Gastroesophageal sphincter (tissue), 4 donors: Measurements from ENCODE around the gene MBOAT7. TPM values are rescaled to one million over a fixed set of nuclear protein-coding genes. Genes with fewer than 3 reads are reported as not detected.
"Not testable (repeated sequence)": the region's sequence is repeated elsewhere in the genome, so short reads cannot be mapped to it uniquely, and the experiment has no call there.

Experiments used
- ATAC-seq: fragments of 150-250 bp; one replicate; pipeline ENCODE4 v1.9.1; 2016; ENCODE audit warnings: mild to moderate bottlenecking, moderate library complexity
- H3K27ac ChIP-seq, 4 donors: fragments of 200-600 bp; sonication (generic) in 3 of 4; 1 replicate in 3 of 4; 2 replicates in 1 of 4; pipeline ENCODE4 v1.5.1; 2016 to 2019
- H3K27me3 ChIP-seq: fragments of 200-600 bp; sonication (generic); one replicate; pipeline ENCODE4 v1.5.1; 2019
- H3K36me3 ChIP-seq, 2 donors: fragments of 200-600 bp; sonication (generic); one replicate each; pipeline ENCODE4 v1.5.1; 2019; ENCODE audit warnings: control low read depth in 1 of 2
- H3K4me1 ChIP-seq, 3 donors: fragments of 200-600 bp; sonication (generic); 1 replicate in 2 of 3; 2 replicates in 1 of 3; pipeline ENCODE4 v1.5.1; 2016 to 2019; ENCODE audit warnings: control low read depth in 2 of 3
- H3K4me3 ChIP-seq, 2 donors: fragments of 200-600 bp; sonication (generic); one replicate each; pipeline ENCODE4 v1.5.1; 2019; ENCODE audit warnings: mild to moderate bottlenecking in 1 of 2, moderate library complexity in 1 of 2
- H3K9me3 ChIP-seq, 3 donors: fragments of 200-600 bp; sonication (generic); one replicate each; pipeline ENCODE4 v1.5.1; 2017 to 2019; ENCODE audit warnings: control low read depth in 2 of 3
- EP300 ChIP-seq: sonication (generic); formaldehyde crosslinking; IDR thresholded peaks from one replicate; pipeline ENCODE4 v1.6.1; 2017; ENCODE audit warnings: antibody characterized with exemption, mild to moderate bottlenecking
- POLR2A ChIP-seq, 2 donors: fragments of 450-650 bp; IDR thresholded peaks; one replicate each; pipeline ENCODE4 v1.6.1; 2017; ENCODE audit warnings: antibody characterized with exemption in 2 of 2, mild to moderate bottlenecking in 2 of 2, moderate library complexity in 1 of 2
- POLR2AphosphoS5 ChIP-seq: sonication (generic); formaldehyde crosslinking; IDR thresholded peaks from one replicate; pipeline ENCODE4 v1.6.1; 2017; ENCODE audit warnings: antibody characterized with exemption
- WGBS, 2 donors: methylation state at CpG; one replicate each; pipeline ENCODE4 v1.1.5; 2018; ENCODE audit warnings: low coverage in 1 of 2; 5-methylcytosine and 5-hydroxymethylcytosine counted together
- total RNA-seq, 4 donors: library from RNA; depleted of rRNA; stranded (reverse); fragments of >200 nt; gene quantifications; one replicate each; pipeline ENCODE4 v1.1.0, GENCODE V29; 2016
- TF ChIP-seq, protein P1 (sequence below), 4 experiments: fragments of 200-600 bp in 2 of 4; fragments of 450-650 bp in 2 of 4; sonication (generic) in 1 of 4; IDR thresholded peaks; one replicate each; pipeline ENCODE4 v1.5.1; 2017 to 2019; ENCODE audit warnings: antibody characterized with exemption in 4 of 4, mild to moderate bottlenecking in 2 of 4, moderate library complexity in 2 of 4

The MBOAT7 gene
- total RNA-seq, 4 donors from 2014 or later, result 28.4 to 64.3 (median 36.5) TPM

DNA sequence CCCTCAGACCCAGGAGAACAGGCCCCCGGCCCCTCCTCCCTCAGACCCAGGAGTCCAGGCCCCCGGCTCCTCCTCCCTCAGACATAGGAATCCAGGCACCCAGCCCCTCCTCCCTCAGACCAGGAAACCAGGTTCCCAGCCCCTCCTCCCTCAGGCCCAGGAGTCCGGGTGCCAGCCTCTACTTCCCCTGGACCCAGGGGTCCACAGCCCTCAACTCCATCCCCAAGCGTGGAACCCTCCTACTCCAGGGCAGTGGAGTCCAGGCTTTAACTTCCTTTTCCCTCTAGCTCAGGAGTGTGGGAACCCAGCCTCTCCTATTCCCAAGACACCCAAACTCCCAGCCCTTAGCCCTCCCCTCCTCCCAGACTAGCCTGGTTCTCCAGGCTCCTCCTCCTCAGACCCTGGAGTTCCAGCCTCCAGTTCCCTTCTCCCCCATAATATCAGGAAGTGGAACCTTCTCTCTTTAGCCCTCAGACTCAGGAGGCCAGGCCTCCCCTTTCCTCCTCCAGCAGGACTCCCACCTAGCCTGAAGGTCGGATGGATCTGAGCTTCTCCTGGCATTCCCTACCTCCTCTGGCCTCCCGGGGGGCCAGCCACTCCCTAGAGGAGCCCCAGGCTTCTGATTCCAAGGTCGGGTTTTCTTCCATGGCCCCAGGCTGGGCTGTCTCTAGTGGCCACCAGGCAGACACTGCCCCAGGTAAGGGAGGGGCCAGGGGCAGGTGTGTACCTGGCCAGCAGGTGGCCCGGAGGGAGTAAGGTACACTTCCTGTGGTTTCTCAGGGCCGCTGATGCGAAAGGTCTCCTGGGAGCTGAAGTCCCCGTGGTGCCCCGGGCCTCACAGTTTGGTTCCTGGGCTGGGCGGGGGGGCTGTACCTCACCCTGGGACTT lies 16.7 kb downstream of the MBOAT7 start, which contains the start of gene TMC4:
TMC4 (minus strand) TSS at position 690 of the 888 bp plus-strand sequence; CDS start at position 647, 43 bp downstream.
- Histone ChIP-seq H3K27ac (peak within 1 kb of the TSS in 2 of 4 donors; percentile 27 to 40), H3K36me3 (peaks cover 0 to 7% of the 10 kb centered on the region in 2 donors), H3K4me1 (peaks cover 0 to 11% (median 0%) of the 10 kb centered on the region in 3 donors), H3K4me3 (peak within 1 kb of the TSS in 1 of 2 donors; percentile 16), H3K27me3 (peaks cover 38% of the 10 kb centered on the region), H3K9me3 (no peaks in the 10 kb centered on the region)
- TF ChIP-seq, protein P1, sequence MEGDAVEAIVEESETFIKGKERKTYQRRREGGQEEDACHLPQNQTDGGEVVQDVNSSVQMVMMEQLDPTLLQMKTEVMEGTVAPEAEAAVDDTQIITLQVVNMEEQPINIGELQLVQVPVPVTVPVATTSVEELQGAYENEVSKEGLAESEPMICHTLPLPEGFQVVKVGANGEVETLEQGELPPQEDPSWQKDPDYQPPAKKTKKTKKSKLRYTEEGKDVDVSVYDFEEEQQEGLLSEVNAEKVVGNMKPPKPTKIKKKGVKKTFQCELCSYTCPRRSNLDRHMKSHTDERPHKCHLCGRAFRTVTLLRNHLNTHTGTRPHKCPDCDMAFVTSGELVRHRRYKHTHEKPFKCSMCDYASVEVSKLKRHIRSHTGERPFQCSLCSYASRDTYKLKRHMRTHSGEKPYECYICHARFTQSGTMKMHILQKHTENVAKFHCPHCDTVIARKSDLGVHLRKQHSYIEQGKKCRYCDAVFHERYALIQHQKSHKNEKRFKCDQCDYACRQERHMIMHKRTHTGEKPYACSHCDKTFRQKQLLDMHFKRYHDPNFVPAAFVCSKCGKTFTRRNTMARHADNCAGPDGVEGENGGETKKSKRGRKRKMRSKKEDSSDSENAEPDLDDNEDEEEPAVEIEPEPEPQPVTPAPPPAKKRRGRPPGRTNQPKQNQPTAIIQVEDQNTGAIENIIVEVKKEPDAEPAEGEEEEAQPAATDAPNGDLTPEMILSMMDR (IDR thresholded peaks at IDR 0.05), result no peak
- TF ChIP-seq EP300, result no peak
- TF ChIP-seq POLR2AphosphoS5, result no peak
- TF ChIP-seq POLR2A (IDR thresholded peaks at IDR 0.05), result no peak
- ATAC-seq, result no peak
- 10 to 60% methylated on average over 1 to 3 of the region's 13 CpGs for WGBS, 2 donors

DNA sequence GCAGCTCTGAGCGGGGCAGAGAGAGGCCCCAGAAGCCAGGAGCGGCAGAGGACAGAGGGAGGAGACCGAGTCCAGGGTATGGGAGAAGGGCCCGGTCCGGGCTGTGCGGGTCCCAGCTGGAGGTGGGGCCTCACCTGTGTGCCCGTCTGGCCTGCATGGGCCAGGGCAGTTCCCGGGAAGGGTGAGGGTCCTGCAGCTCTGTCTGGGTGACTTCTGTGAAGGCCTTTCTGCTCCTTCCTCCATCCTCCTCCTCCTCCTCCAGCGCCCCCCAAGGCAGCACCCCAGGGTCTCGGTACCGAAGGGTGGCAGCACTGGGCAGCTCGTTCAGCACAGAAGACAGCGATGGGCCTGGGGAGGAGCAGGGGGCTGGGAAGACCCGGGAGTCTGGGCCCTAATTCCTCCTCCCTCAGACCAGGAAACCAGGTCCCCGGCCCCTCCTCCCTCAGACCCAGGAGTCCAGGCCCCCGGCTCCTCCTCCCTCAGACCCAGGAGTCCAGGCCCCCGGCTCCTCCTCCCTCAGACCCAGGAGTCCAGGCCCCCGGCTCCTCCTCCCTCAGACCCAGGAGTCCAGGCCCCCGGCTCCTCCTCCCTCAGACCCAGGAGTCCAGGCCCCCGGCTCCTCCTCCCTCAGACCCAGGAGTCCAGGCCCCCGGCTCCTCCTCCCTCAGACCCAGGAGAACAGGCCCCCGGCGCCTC lies 17.5 kb downstream of the MBOAT7 start:
- H3K36me3 ChIP-seq, H3K4me3 ChIP-seq, H3K9me3 ChIP-seq, ATAC-seq: not testable (repeated sequence)
- Histone ChIP-seq H3K27ac (peak overlapping the region in 1 of 4 donors; percentile 40), H3K27me3 (peaks cover 46% of the 10 kb centered on the region), H3K4me1 (peaks cover 0 to 11% (median 0%) of the 10 kb centered on the region in 3 donors)
- WGBS, 2 donors, result 70 to 100% methylated on average over 3 to 5 of the region's 23 CpGs

DNA sequence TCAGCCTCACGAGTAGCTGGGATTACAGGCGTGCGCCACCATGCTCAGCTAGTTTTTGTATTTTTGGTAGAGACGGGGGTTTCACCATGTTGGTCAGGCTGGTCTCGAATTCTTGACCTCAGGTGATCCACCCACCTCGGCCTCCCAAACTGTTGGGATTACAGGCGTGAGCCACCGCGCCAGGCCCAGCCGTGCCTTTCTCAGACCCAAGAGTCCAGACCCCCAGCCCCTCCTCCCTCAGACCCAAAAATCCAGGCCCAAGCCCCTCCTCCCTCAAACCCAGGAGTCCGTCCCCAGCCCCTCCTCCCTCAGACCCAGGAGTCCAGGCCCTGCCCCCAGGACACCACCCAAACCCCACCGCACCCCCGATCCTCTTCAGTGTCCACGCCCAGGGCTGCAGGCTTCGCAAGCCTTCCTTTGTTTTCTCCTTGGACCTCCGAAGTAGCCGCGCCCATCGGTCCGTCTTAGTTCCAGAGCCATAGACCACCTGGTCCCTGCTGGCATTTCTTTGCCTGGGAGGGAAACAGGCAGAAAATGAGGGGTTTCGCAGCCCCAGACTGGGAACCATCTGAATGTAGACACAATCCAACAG lies 20.1 kb downstream of the MBOAT7 start:
- no peak overlapping the region for H3K27ac ChIP-seq
- H3K27me3 ChIP-seq, result peaks cover 66% of the 10 kb centered on the region
- TF ChIP-seq POLR2AphosphoS5 (no peak), EP300 (no peak), POLR2A (IDR thresholded peaks at IDR 0.05) (no peak)
- TF ChIP-seq, protein P1 (IDR thresholded peaks at IDR 0.05), result no peak
- 86 to 100% methylated on average over 1 to 11 of the region's 21 CpGs for WGBS, 2 donors
- peaks cover 0 to 18% (median 5%) of the 10 kb centered on the region in 3 donors for H3K4me1 ChIP-seq
- H3K36me3 ChIP-seq, result no peaks in the 10 kb centered on the region
- H3K4me3 ChIP-seq, result no peak overlapping the region
- no peak for ATAC-seq
- no peaks in the 10 kb centered on the region for H3K9me3 ChIP-seq

DNA sequence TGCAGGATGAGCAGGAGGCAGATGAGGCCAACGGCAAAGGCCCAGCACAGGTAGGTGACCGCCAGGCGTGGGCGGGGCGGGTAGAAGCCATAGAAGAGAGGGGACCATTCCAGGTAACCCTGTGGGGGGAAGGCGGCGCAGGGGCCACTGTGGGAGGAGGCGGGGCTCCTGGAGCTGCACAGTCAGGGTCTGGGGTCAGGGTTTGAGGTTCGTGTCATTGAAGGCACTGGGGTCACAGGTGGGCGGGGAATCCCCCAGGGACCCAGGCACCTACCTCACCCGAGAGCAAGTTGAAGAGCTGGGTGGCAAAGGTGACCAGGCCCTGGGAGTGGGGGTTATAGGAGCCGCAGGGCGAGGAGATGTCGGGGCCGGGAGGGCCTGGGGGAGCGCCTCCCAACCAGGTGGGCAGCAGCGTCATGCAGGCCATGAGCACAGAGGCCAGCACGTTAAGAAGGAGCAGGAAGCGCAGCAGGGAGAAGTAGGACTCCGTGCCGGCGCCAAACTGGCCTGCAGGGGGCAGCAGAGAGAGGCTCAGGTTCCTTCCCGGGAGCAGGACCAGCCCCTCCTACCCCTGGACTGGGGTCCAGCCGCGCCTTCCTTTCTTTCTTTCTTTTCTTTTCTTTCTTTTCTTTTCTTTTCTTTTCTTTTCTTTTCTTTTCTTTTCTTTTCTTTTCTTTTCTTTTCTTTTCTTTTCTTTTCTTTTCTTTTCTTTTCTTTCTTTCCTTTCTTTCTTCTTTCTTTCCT lies 21.0 kb downstream of the MBOAT7 start:
- Histone ChIP-seq H3K4me1 (peaks cover 0 to 20% (median 7%) of the 10 kb centered on the region in 3 donors), H3K4me3 (no peak overlapping the region), H3K27me3 (peaks cover 59% of the 10 kb centered on the region), H3K36me3 (no peaks in the 10 kb centered on the region), H3K9me3 (no peaks in the 10 kb centered on the region), H3K27ac (no peak overlapping the region)
- TF ChIP-seq POLR2A (IDR thresholded peaks at IDR 0.05), result no peak
- TF ChIP-seq, protein P1 (IDR thresholded peaks at IDR 0.05), result peak in 3 of 4 experiments; percentile 79 to 86 (median 81)
- peak; percentile 87 for ATAC-seq
- WGBS, 2 donors, result 0% methylated on average over 11 of the region's 25 CpGs; no CpG with 5 or more reads in 1 of the 2 donors
